ENCODE measurements around the gene TRHDE. TPM values are rescaled to one million over a fixed set of nuclear protein-coding genes. Genes with fewer than 3 reads are reported as not detected.

Gene TRHDE
- total RNA-seq, 1 experiment from 2014 or later, result not detected

DNA sequence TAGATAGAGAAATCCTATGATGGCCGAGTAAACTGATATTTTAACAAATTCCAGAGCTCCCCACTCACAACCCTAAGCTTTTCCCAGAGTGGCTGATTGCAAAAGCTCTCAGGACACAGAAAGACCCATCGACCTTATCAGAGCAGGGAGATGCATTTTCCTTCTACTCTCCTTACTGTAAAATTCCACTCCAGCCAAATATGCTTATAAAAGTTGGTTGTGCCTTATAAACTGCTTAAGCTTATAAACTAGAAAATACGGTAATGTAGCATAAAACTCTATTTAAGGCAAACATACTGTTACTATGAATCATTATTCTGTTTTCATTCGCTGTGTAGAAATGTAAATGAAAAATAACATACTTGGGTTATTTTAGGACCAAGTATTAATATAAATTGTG is 41.6 kb upstream of the TRHDE start:
- H3K36me3 Mint-ChIP-seq (ENCODE audit: insufficient read depth, unreplicated experiment), result no peaks in the 10 kb centered on the region
- ChIA-PET POLR2A (no interaction called here), CTCF (no interaction called here)
- H3K4me3 Mint-ChIP-seq (ENCODE audit: unreplicated experiment), result no peak overlapping the region
- H3K27ac Mint-ChIP-seq (ENCODE audit: low read depth, unreplicated experiment), result no peak overlapping the region
- no peaks in the 10 kb centered on the region for H3K27me3 Mint-ChIP-seq (ENCODE audit: insufficient read depth, unreplicated experiment)
- H3K9me3 Mint-ChIP-seq (ENCODE audit: unreplicated experiment), result no peaks in the 10 kb centered on the region
- no TSS peak for BruUV-seq (replicated peaks)
- H3K4me1 Mint-ChIP-seq (ENCODE audit: insufficient read depth, unreplicated experiment), result no peaks in the 10 kb centered on the region
- intact Hi-C loops (cut with micrococcal nuclease), result no loop called here
- TF ChIP-seq, protein P1, sequence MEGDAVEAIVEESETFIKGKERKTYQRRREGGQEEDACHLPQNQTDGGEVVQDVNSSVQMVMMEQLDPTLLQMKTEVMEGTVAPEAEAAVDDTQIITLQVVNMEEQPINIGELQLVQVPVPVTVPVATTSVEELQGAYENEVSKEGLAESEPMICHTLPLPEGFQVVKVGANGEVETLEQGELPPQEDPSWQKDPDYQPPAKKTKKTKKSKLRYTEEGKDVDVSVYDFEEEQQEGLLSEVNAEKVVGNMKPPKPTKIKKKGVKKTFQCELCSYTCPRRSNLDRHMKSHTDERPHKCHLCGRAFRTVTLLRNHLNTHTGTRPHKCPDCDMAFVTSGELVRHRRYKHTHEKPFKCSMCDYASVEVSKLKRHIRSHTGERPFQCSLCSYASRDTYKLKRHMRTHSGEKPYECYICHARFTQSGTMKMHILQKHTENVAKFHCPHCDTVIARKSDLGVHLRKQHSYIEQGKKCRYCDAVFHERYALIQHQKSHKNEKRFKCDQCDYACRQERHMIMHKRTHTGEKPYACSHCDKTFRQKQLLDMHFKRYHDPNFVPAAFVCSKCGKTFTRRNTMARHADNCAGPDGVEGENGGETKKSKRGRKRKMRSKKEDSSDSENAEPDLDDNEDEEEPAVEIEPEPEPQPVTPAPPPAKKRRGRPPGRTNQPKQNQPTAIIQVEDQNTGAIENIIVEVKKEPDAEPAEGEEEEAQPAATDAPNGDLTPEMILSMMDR (IDR thresholded peaks at IDR 0.05; ENCODE audit: unreplicated experiment), result no peak
- no peak for DNase-seq (ENCODE audit: unreplicated experiment)

DNA sequence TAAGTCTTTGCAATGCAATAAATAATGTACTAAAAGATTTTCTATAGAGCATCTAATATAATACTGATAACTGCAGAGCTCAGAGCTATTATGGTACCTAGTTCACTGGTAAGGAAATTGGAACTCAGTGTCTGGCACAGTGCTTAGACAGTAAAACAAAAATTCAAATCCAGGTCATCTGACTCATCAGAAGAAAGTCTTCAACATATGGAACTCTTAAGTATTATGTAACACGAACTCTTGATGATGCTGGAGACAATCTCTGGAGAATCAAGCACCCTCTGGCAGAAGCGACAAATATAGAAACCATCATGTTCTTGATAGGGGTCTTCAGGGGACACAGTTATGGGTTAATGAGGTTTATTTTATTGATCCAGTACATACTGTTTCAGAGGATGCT is 37.3 kb upstream of the TRHDE start:
- TF ChIP-seq, protein P1 (IDR thresholded peaks at IDR 0.05; ENCODE audit: unreplicated experiment), result no peak
- H3K4me1 Mint-ChIP-seq (ENCODE audit: insufficient read depth, unreplicated experiment), result peaks cover 4% of the 10 kb centered on the region
- DNase-seq (ENCODE audit: unreplicated experiment), result peak; percentile 11
- BruUV-seq (replicated peaks), result no TSS peak
- no peaks in the 10 kb centered on the region for H3K36me3 Mint-ChIP-seq (ENCODE audit: insufficient read depth, unreplicated experiment)
- intact Hi-C loops (cut with micrococcal nuclease), result no loop called here
- no peaks in the 10 kb centered on the region for H3K27me3 Mint-ChIP-seq (ENCODE audit: insufficient read depth, unreplicated experiment)
- H3K4me3 Mint-ChIP-seq (ENCODE audit: unreplicated experiment), result no peak overlapping the region
- no peaks in the 10 kb centered on the region for H3K9me3 Mint-ChIP-seq (ENCODE audit: unreplicated experiment)
- POLR2A ChIA-PET, result no interaction called here
- CTCF ChIA-PET, result interaction anchor here (0.5 kb wide), 1 partner anchor 801 kb away, joined by 3 read pairs; no protein-coding TSS in a partner anchor
- H3K27ac Mint-ChIP-seq (ENCODE audit: low read depth, unreplicated experiment), result no peak overlapping the region

DNA sequence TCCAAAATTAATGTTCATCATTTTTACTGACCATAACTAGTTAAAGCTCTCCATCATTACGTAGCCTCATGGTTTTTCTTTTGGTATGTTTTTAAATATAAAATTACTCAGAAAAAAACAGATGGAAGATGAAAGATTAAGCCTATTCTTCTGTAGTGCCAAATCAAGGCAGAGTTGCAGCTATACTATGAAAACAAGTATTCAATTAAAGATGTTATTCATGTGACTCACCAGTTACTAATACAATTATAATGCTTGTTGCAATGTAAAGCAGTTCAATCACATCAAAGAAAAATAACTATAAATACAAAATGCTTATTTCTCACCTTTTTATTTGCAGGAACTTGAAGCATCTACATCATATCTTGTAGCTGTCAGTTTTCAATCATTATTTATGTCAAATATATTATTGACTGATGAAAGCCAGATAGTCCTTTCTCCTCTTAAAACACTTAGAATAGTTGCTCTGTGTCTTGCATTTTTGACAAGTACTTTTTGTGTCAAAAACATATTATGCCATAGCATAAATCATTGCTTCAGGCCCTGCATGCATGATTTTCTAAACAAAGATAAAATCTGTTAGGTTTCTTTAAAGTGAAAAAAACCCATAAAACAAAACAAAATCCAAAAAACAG is 36.0 kb upstream of the TRHDE start:
- intact Hi-C loops (cut with micrococcal nuclease), result no loop called here
- no peak for DNase-seq (ENCODE audit: unreplicated experiment)
- peaks cover 4% of the 10 kb centered on the region for H3K4me1 Mint-ChIP-seq (ENCODE audit: insufficient read depth, unreplicated experiment)
- no peaks in the 10 kb centered on the region for H3K27me3 Mint-ChIP-seq (ENCODE audit: insufficient read depth, unreplicated experiment)
- no peak overlapping the region for H3K27ac Mint-ChIP-seq (ENCODE audit: low read depth, unreplicated experiment)
- CTCF ChIA-PET, result no interaction called here
- peaks cover 6% of the 10 kb centered on the region for H3K9me3 Mint-ChIP-seq (ENCODE audit: unreplicated experiment)
- TF ChIP-seq, protein P1 (IDR thresholded peaks at IDR 0.05; ENCODE audit: unreplicated experiment), result no peak
- POLR2A ChIA-PET, result no interaction called here
- H3K4me3 Mint-ChIP-seq (ENCODE audit: unreplicated experiment), result no peak overlapping the region
- no TSS peak for BruUV-seq (replicated peaks)
- H3K36me3 Mint-ChIP-seq (ENCODE audit: insufficient read depth, unreplicated experiment), result no peaks in the 10 kb centered on the region

DNA sequence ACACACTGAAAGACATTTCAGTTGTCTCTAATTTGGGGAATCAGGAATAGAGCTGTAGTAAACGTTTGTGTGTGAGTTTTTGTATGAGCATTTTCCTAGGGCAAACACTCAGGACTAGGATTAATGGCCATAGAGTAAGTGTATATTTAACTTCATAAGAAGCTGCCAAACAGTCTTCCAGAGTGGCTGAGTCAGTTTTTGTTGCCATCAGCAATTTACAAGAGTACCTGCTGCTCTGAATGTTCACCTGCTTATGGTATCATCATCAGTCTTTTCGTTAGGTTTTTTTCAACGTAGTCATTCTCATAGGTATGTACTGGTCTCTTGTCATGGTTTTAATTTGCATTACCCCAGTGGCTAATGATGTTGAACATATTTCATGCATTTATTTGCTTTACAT is 30.6 kb upstream of the TRHDE start:
- Mint-ChIP-seq H3K27ac (ENCODE audit: low read depth, unreplicated experiment) (no peak overlapping the region), H3K36me3 (ENCODE audit: insufficient read depth, unreplicated experiment) (no peaks in the 10 kb centered on the region), H3K27me3 (ENCODE audit: insufficient read depth, unreplicated experiment) (no peaks in the 10 kb centered on the region), H3K4me1 (ENCODE audit: insufficient read depth, unreplicated experiment) (peaks cover under 1% of the 10 kb centered on the region), H3K9me3 (ENCODE audit: unreplicated experiment) (peaks cover 7% of the 10 kb centered on the region), H3K4me3 (ENCODE audit: unreplicated experiment) (no peak overlapping the region)
- TF ChIP-seq, protein P1 (IDR thresholded peaks at IDR 0.05; ENCODE audit: unreplicated experiment), result no peak
- ChIA-PET CTCF (no interaction called here), POLR2A (no interaction called here)
- BruUV-seq (replicated peaks), result no TSS peak
- no peak for DNase-seq (ENCODE audit: unreplicated experiment)
- intact Hi-C loops (cut with micrococcal nuclease), result no loop called here

Measured in MCF 10A (cell line).